ENCODE data around the gene ATXN1.

The ATXN1 gene

DNA sequence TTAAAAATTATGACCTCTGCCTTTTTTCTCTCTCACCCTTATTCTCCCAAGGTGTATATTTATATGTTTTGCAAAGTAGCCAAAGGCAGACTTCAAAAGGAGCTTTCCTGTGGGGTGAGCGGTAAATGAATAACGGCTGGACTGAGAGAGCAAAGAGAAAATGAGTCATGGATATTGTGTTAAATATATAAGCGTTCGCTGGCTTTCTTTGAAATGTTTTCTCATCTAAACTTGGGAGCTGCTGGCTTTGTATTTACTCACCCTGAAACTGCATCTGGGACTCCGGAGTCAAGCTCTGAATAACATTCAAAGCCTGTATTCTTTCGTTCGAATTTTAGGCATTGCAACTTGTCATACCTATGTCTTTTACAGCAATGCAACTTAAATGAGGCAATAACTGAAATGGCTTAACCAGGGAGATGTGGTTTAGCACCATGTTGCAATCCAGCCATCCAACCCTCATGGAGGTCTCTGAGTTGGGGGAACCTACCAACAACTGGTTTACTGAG lies 32.0 kb downstream of the ATXN1 start:
- no peaks in the 10 kb centered on the region for H3K27me3 ChIP-seq (replicated peaks; ENCODE audit: control insufficient read depth, insufficient read depth, low read length)
- H3K36me3 ChIP-seq (ENCODE audit: control insufficient read depth, insufficient read depth, low read length) = no peaks in the 10 kb centered on the region
- no peak overlapping the region for H3K4me3 ChIP-seq (replicated peaks; ENCODE audit: low read depth, low read length)
- DNase-seq (ENCODE audit: extremely low read depth, insufficient read length) = no peak
- TF ChIP-seq, protein P1, sequence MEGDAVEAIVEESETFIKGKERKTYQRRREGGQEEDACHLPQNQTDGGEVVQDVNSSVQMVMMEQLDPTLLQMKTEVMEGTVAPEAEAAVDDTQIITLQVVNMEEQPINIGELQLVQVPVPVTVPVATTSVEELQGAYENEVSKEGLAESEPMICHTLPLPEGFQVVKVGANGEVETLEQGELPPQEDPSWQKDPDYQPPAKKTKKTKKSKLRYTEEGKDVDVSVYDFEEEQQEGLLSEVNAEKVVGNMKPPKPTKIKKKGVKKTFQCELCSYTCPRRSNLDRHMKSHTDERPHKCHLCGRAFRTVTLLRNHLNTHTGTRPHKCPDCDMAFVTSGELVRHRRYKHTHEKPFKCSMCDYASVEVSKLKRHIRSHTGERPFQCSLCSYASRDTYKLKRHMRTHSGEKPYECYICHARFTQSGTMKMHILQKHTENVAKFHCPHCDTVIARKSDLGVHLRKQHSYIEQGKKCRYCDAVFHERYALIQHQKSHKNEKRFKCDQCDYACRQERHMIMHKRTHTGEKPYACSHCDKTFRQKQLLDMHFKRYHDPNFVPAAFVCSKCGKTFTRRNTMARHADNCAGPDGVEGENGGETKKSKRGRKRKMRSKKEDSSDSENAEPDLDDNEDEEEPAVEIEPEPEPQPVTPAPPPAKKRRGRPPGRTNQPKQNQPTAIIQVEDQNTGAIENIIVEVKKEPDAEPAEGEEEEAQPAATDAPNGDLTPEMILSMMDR (IDR thresholded peaks at IDR 0.05; ENCODE audit: insufficient read depth, low read length, poor library complexity, severe bottlenecking) = no peak

DNA sequence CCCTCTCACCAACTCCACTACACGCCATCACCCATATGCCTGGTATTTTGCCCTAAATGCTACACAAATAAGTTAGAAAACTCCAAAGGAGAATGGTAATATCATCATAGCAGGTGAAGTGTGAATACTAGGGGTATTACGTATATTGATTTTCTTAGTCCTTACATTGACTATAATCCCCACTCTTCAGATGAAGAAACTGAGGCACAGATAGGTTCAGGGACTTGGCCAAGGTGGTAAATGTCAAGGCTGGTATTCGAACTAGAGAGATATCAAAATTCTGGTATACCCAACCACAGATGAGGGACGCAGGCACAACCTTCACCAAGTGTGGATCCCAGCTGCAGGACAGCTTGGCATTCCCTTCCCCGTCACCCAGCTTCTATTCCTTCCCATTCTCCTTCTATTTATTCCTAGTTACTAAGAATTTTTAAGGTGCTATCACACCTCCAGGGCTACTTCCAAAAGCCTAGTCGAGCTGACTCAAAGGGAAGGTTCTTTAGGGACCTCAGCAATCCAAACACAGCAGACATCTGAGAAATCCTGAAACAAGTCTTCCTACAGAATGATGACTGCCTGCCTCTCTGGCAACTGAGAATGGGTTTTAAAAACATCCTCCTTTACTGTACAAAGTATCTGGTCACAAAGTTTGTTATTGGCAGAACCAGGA lies 32.6 kb downstream of the ATXN1 start:
- Histone ChIP-seq H3K27me3 (replicated peaks; ENCODE audit: control insufficient read depth, insufficient read depth, low read length) (no peaks in the 10 kb centered on the region), H3K36me3 (ENCODE audit: control insufficient read depth, insufficient read depth, low read length) (no peaks in the 10 kb centered on the region), H3K4me3 (replicated peaks; ENCODE audit: low read depth, low read length) (no peak overlapping the region)
- TF ChIP-seq, protein P1 (IDR thresholded peaks at IDR 0.05; ENCODE audit: insufficient read depth, low read length, poor library complexity, severe bottlenecking) = no peak
- no peak for DNase-seq (ENCODE audit: extremely low read depth, insufficient read length)

DNA sequence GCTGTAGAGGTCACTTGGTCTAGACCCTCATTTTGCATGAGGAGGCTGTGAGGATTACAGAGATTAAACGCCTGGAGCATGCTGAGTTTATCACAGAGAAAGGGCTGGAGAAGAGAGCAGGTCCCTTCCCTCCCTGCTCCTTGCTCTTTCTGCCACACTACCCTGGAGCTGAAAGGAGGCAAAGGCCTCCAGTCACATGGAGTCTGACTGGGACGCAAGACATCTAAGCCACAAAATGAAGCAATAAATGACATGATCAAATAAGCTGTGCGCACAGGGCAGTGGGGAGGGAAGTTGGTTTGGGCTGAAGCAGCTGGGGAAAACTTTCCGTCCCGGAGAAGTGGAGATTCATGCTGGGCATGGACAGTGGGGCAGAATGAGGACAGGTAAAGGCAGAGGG lies 33.3 kb downstream of the ATXN1 start:
- no peak for DNase-seq (ENCODE audit: extremely low read depth, insufficient read length)
- H3K36me3 ChIP-seq (ENCODE audit: control insufficient read depth, insufficient read depth, low read length) = no peaks in the 10 kb centered on the region
- TF ChIP-seq, protein P1 (IDR thresholded peaks at IDR 0.05; ENCODE audit: insufficient read depth, low read length, poor library complexity, severe bottlenecking) = no peak
- no peaks in the 10 kb centered on the region for H3K27me3 ChIP-seq (replicated peaks; ENCODE audit: control insufficient read depth, insufficient read depth, low read length)
- no peak overlapping the region for H3K4me3 ChIP-seq (replicated peaks; ENCODE audit: low read depth, low read length)

DNA sequence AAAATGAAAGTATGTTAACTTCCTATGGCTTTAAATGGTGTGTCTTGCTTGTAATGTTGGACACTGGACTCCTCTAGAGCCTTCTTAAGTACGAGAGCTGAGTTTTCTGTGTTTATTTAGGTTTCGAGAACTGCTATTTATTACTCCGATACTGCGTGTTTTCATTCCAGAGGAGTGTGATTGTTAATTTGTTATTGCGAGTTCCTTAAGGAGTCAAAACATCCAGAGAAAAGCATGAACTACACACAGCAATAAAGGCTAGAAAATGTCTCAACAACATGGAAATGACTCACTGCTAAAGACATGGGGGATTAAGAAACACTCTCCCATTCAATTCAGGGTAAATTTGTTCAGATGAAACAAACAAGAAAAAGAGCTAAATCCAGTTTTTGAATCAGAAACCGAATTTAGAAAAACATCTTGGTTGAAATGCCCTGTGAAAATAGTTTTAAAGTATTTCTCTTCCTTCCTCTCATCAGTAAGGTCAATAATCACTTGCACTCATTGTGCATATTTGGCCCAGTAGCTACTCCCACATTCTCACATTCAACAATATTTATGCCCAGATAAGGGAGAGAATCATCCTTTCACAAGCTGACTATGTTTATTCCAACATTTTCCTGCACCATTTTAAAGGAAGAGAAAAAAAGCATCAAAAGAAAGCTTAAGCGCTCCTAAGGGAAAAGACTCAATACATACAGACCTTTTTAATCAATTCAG lies 36.0 kb downstream of the ATXN1 start:
- TF ChIP-seq, protein P1 (IDR thresholded peaks at IDR 0.05; ENCODE audit: insufficient read depth, low read length, poor library complexity, severe bottlenecking) = no peak
- H3K4me3 ChIP-seq (replicated peaks; ENCODE audit: low read depth, low read length) = no peak overlapping the region
- no peak for DNase-seq (ENCODE audit: extremely low read depth, insufficient read length)
- H3K36me3 ChIP-seq (ENCODE audit: control insufficient read depth, insufficient read depth, low read length) = no peaks in the 10 kb centered on the region
- no peaks in the 10 kb centered on the region for H3K27me3 ChIP-seq (replicated peaks; ENCODE audit: control insufficient read depth, insufficient read depth, low read length)

DNA sequence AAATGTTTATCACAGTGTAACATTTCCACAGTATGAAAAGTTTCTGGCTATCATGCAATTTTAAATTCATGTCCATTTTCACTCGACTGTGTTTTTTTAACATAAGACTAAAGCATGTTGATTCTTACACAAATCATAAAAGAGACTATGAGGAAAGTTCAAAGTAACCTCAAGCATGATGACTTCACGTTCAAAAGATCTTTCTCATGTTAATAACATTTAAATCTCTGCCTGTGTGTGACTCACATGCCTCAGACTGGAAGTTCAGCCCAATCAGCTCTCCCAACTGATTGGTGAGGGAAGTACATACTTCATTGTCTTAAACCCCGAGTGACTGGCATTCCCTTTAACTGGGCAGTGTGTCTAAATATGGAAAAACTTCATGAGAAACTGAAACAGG lies 37.4 kb downstream of the ATXN1 start:
- Histone ChIP-seq H3K36me3 (ENCODE audit: control insufficient read depth, insufficient read depth, low read length) (no peaks in the 10 kb centered on the region), H3K4me3 (replicated peaks; ENCODE audit: low read depth, low read length) (no peak overlapping the region), H3K27me3 (replicated peaks; ENCODE audit: control insufficient read depth, insufficient read depth, low read length) (no peaks in the 10 kb centered on the region)
- TF ChIP-seq, protein P1 (IDR thresholded peaks at IDR 0.05; ENCODE audit: insufficient read depth, low read length, poor library complexity, severe bottlenecking) = no peak
- no peak for DNase-seq (ENCODE audit: extremely low read depth, insufficient read length)
